Stomach smooth muscle (tissue), 2 donors: ENCODE measurements around the gene BRSK1.

Experiments
- H3K27ac ChIP-seq: one replicate; pipeline ENCODE4 v1.7.0; 2013; ENCODE audit warnings: mild to moderate bottlenecking, low read length, inconsistent platforms
- H3K27me3 ChIP-seq, 2 donors: one replicate each; pipeline ENCODE4 v1.7.0; 2013; ENCODE audit warnings: low read length in 2 of 2; ENCODE audit not compliant: insufficient read depth in 2 of 2, control insufficient read depth in 1 of 2
- H3K36me3 ChIP-seq, 2 donors: one replicate each; pipeline ENCODE4 v1.7.0; 2013; ENCODE audit warnings: low read length in 2 of 2; ENCODE audit not compliant: control insufficient read depth in 2 of 2, insufficient read depth in 2 of 2
- H3K4me1 ChIP-seq: one replicate; pipeline ENCODE4 v1.7.0; 2013; ENCODE audit warnings: low read length; ENCODE audit not compliant: control insufficient read depth, insufficient read depth
- H3K4me3 ChIP-seq, 2 donors: one replicate each; pipeline ENCODE4 v1.7.0; 2013; ENCODE audit warnings: low read length in 2 of 2
- H3K9ac ChIP-seq, 2 donors: one replicate each; pipeline ENCODE4 v1.7.0; 2013; ENCODE audit warnings: low read length in 2 of 2, mild to moderate bottlenecking in 1 of 2
- H3K9me3 ChIP-seq, 2 donors: one replicate each; pipeline ENCODE4 v1.7.0; 2013; ENCODE audit warnings: low read length in 2 of 2; ENCODE audit not compliant: control insufficient read depth in 2 of 2
- donor health status: healthy.
- donor health status: Pancreatic carcinoma.

Gene BRSK1

DNA sequence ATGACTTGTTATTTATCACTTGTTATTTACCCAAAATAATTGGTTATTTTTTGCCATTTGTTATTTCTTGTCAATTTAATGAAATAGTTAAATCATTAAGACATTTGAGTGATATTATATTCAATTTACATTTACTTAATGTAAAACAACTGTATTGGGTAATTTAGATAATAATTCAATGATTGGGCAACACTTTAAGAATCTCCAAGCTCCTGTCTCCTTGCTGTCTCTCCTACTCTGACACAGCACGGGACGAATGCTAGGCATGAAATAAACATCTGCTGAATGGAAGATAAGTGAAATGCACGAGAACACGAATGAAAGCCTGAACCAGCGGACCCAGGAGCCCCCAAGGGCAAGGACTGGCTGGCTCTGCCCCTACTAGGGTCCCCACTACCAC, 19.3 kb upstream of the BRSK1 start:
- Histone ChIP-seq H3K27me3 (no peaks in the 10 kb centered on the region), H3K27ac (no peak overlapping the region), H3K4me1 (peaks cover 7% of the 10 kb centered on the region), H3K4me3 (no peak overlapping the region), H3K9me3 (no peaks in the 10 kb centered on the region), H3K9ac (no peak overlapping the region), H3K36me3 (peaks cover 5 to 7% of the 10 kb centered on the region in 2 donors)

DNA sequence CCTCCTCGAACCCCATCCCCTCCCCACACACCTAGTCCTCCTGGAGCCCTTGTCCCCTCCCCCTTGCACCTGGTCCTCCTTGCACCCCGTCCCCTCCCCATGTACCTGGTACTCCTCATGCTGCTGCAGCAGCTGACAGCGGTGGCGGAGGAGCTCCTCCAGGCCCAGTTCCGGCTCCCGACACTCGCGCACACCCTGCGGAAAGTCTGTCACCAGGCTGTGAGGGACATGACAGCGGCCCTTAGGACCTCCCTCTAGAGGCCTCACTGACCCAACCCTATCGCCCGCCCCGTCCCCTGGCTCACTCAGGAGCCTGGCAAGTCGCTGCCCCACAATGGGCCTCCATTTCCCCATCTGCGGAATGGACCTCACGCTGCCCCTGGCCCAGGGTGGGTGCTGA, 18.6 kb upstream of the BRSK1 start:
- H3K27me3 ChIP-seq = no peaks in the 10 kb centered on the region
- no peak overlapping the region for H3K4me3 ChIP-seq
- no peaks in the 10 kb centered on the region for H3K9me3 ChIP-seq
- H3K4me1 ChIP-seq = peaks cover under 1% of the 10 kb centered on the region
- H3K36me3 ChIP-seq = peaks cover 7 to 10% of the 10 kb centered on the region in 2 donors
- no peak overlapping the region for H3K27ac ChIP-seq
- H3K9ac ChIP-seq = no peak overlapping the region

GRCh38 chr19:55265723-55266386, 17.9 kb upstream of the BRSK1 start:
- Histone ChIP-seq H3K27me3 (no peaks in the 10 kb centered on the region), H3K9ac (no peak overlapping the region), H3K4me1 (no peaks in the 10 kb centered on the region), H3K27ac (no peak overlapping the region), H3K36me3 (peaks cover 7 to 10% of the 10 kb centered on the region in 2 donors), H3K4me3 (no peak overlapping the region), H3K9me3 (no peaks in the 10 kb centered on the region)

- H3K27me3 ChIP-seq = no peaks in the 10 kb centered on the region
- H3K36me3 ChIP-seq = peaks cover 7 to 10% of the 10 kb centered on the region in 2 donors
- no peak overlapping the region for H3K27ac ChIP-seq
- no peak overlapping the region for H3K9ac ChIP-seq
- H3K4me1 ChIP-seq = no peaks in the 10 kb centered on the region
- H3K9me3 ChIP-seq = no peaks in the 10 kb centered on the region
- H3K4me3 ChIP-seq = no peak overlapping the region
These were observed 17.4 kb upstream of the BRSK1 start for GRCh38 chr19:55266404-55266803.

DNA sequence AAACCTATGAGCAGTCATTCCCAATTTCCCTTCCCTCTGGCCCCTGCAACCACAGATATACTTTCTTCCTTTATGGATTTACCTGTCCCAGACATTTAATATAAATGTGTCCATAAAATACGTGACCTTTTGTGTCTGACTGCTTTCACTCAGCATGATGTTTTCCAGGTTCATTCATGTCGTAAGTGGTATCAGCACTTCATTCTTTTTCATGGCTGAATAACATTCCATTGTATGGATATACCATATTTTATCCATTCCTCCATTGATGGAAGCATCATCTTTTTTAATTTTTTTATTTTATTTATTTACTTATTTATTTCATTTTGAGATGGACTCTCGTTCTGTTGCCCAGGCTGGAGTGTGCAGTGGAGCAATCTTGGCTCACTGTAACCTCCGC, 17.0 kb upstream of the BRSK1 start:
- Histone ChIP-seq H3K27ac (no peak overlapping the region), H3K9ac (no peak overlapping the region), H3K4me3 (no peak overlapping the region), H3K9me3 (no peaks in the 10 kb centered on the region), H3K27me3 (no peaks in the 10 kb centered on the region), H3K4me1 (no peaks in the 10 kb centered on the region), H3K36me3 (peaks cover 7 to 10% of the 10 kb centered on the region in 2 donors)

GRCh38 chr19:55269299-55269698, 14.5 kb upstream of the BRSK1 start:
- Histone ChIP-seq H3K27me3 (no peaks in the 10 kb centered on the region), H3K4me1 (no peaks in the 10 kb centered on the region), H3K9me3 (no peaks in the 10 kb centered on the region), H3K9ac (no peak overlapping the region), H3K36me3 (peaks cover 2 to 26% of the 10 kb centered on the region in 2 donors), H3K27ac (no peak overlapping the region), H3K4me3 (no peak overlapping the region)

DNA sequence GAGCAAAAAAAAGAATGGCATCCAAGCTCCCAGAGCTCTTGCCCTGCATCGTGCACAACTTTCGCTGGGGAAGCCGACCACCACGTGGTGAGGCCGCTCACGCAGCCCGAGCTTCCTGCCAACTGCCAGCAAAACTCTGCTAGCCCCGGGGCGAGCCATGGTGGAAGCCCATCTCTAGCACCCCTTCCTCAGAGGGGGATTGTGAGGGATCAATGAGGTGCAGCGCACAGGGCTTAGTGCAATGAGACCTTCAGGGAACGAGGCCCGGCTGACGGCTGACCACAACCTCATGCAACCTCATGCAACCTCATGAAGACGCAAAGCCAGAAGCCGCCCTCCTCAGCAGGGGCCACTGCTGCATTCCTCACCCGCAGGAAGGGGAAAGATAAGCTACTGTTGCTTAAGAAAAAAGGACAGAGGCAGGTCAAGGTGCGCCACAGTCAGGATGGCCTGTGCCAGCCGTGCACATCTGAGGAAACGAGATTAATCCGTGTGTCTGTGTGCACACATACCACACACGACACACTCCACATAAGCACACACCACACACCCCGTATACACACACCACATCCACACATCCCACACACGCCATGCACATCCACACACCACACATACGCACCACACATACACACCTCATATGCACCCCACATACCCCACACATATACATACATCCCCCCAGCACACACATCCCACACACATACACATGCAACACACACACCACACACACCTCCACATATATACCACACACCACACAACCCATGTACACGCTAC, 13.4 kb upstream of the BRSK1 start:
- Histone ChIP-seq H3K27ac (no peak overlapping the region), H3K4me1 (no peaks in the 10 kb centered on the region), H3K4me3 (no peak overlapping the region), H3K9me3 (no peaks in the 10 kb centered on the region), H3K9ac (no peak overlapping the region), H3K27me3 (no peaks in the 10 kb centered on the region), H3K36me3 (peaks cover 2 to 28% of the 10 kb centered on the region in 2 donors)

GRCh38 chr19:55272142-55272541, 11.7 kb upstream of the BRSK1 start:
- Histone ChIP-seq H3K4me1 (no peaks in the 10 kb centered on the region), H3K4me3 (no peak overlapping the region), H3K9me3 (no peaks in the 10 kb centered on the region), H3K27ac (no peak overlapping the region), H3K36me3 (peaks cover 10 to 38% of the 10 kb centered on the region in 2 donors), H3K27me3 (no peaks in the 10 kb centered on the region), H3K9ac (no peak overlapping the region)

DNA sequence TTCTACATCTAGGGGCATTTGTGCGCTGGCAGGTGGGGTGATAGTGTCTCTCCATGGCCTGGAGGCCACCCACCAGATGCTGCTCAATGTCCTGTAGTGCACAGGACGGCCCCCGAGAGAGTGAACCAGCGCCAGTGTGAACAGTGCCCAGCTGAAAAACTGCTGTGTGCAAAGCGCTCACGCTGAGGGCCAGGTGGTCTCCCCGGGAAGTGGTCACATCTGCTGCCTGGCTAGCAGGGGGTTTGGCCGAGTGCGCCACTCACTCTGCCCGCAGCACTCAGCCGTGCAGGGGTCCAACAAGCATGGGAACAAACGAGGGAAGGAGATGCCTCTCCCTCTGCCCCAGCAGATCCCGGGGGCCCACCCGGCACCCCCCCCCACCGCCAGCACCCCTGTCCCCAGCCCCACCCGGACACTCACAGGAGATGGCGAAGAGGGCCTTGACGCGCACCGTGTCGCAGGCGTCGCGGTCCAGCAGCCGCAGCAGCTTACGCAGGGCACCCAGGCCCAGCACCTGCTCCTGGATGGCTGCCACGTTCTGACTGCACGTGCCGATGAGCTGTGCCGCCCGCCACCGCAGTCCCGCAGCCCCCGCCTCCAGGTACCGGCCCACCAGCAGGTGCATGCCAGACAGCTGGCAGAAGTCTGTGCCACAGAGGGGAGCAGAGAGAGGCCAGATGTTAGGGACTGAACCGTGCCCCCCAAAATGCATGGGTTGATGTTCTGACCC, 9.7 kb upstream of the BRSK1 start:
- Histone ChIP-seq H3K9me3 (no peaks in the 10 kb centered on the region), H3K36me3 (peaks cover 11 to 44% of the 10 kb centered on the region in 2 donors), H3K27ac (no peak overlapping the region), H3K27me3 (no peaks in the 10 kb centered on the region), H3K9ac (no peak overlapping the region), H3K4me3 (no peak overlapping the region), H3K4me1 (peaks cover 2% of the 10 kb centered on the region)

DNA sequence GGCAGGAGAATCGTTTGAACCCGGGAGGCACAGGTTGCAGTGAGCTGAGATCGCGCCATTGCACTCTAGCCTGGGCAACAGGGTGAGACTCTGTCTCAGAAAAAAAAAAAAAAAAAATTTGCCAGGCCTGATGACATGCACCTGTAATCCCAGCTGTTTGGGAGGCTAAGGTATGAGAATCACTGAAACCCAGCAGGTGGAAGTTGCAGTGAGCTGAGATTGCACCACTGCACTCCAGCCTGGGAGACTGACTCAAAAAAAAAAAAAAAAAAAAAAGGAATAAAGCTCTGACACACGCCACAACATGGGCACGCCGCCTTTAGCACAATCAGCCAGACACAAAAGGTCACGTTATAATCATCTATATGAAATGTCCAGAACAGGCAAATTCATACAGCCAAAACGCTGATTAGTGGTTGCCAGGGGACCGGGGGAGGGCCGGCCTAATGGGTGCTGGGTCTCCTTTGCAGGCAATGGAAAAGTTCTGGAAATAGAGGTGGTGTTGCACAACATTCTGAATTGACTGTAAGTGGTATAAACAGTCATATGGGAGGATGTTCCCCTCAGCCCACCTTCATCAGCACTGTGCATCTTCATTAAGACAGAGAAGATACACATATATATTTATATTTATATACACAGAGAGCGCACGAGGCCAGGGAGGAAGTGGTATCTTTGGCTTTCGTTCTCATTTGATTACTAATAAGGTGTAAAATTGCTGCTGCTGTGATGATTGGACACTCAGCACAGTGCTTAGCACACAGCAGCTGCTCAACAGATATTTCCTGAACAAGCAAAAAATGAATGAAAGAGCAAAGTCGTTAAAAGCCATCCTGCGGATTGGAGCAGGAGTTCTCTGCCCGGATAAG, 7.7 kb upstream of the BRSK1 start:
- H3K27ac ChIP-seq = no peak overlapping the region
- no peaks in the 10 kb centered on the region for H3K9me3 ChIP-seq
- H3K4me3 ChIP-seq = no peak overlapping the region
- peaks cover 11 to 38% of the 10 kb centered on the region in 2 donors for H3K36me3 ChIP-seq
- no peak overlapping the region for H3K9ac ChIP-seq
- no peaks in the 10 kb centered on the region for H3K27me3 ChIP-seq
- peaks cover 13% of the 10 kb centered on the region for H3K4me1 ChIP-seq
